Esophagus squamous epithelium (tissue), 4 donors: ENCODE results near the gene PLEKHM3.

ENCODE experiments used
- POLR2A ChIP-seq, 4 donors: fragments of 450-650 bp; IDR thresholded peaks; one replicate each; pipeline ENCODE4 v1.6.1; 2017; ENCODE audit warnings: antibody characterized with exemption in 4 of 4, mild to moderate bottlenecking in 4 of 4, moderate library complexity in 3 of 4
- TF ChIP-seq, protein P1 (sequence below), 6 experiments: fragments of 450-650 bp in 4 of 6; fragments of 200-600 bp in 2 of 6; sonication (generic) in 2 of 6; IDR thresholded peaks; one replicate each; pipeline ENCODE4 v1.5.1; 2016 to 2019; ENCODE audit warnings: antibody characterized with exemption in 6 of 6, mild to moderate bottlenecking in 4 of 6, moderate library complexity in 4 of 6

DNA sequence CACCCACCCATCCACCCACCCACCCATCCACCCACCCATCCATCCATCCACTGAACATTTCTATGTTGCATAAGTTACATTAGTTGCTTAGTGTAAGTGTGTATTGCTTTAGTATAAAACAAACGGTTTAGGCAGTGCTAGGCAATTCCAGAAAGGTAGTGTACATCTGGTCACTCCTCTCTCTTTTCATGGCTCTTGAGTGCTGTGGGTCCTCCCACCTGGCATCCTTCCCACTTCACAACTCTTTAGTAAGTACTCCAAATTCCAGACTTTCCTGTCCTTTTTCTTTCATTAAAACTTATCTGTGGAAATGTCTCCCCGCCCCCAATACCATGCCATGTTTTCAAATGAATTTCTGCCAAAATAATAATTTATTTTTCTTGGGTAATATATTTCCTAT is 122.5 kb downstream of the PLEKHM3 start:
- TF ChIP-seq POLR2A (IDR thresholded peaks at IDR 0.05): no peak
- TF ChIP-seq, protein P1, sequence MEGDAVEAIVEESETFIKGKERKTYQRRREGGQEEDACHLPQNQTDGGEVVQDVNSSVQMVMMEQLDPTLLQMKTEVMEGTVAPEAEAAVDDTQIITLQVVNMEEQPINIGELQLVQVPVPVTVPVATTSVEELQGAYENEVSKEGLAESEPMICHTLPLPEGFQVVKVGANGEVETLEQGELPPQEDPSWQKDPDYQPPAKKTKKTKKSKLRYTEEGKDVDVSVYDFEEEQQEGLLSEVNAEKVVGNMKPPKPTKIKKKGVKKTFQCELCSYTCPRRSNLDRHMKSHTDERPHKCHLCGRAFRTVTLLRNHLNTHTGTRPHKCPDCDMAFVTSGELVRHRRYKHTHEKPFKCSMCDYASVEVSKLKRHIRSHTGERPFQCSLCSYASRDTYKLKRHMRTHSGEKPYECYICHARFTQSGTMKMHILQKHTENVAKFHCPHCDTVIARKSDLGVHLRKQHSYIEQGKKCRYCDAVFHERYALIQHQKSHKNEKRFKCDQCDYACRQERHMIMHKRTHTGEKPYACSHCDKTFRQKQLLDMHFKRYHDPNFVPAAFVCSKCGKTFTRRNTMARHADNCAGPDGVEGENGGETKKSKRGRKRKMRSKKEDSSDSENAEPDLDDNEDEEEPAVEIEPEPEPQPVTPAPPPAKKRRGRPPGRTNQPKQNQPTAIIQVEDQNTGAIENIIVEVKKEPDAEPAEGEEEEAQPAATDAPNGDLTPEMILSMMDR (IDR thresholded peaks at IDR 0.05): no peak
